Keratinocyte (primary cell): ENCODE data around the gene NTHL1. TPM values are rescaled to one million over a fixed set of nuclear protein-coding genes. Genes with fewer than 3 reads are reported as not detected.

Experiments used
- DNase-seq: peaks from one replicate; pipeline ENCODE4 v3.0.0-alpha.2; 2011; ENCODE audit warnings: low read depth, missing footprints, low spot score
- FAIRE-seq: peaks from 2 replicates; lab custom pipeline; 2011; peaks lifted over from hg19 to GRCh38; lab: Jason Lieb, UNC
- H2AFZ ChIP-seq: 2 replicates; pipeline ENCODE4 v1.6.0; 2012; ENCODE audit warnings: low read length, control low read depth, inconsistent platforms; ENCODE audit not compliant: control insufficient read depth
- H3K27ac ChIP-seq: 2 replicates; pipeline ENCODE4 v1.5.1; 2011; ENCODE audit warnings: low read length; ENCODE audit not compliant: control insufficient read depth, insufficient read depth
- H3K27me3 ChIP-seq: 3 replicates; pipeline ENCODE4 v1.6.0; 2011; ENCODE audit warnings: low read length; ENCODE audit not compliant: control insufficient read depth, insufficient read depth; ENCODE audit errors: extremely low read depth
- H3K36me3 ChIP-seq, 2 experiments: 2 replicates in 1 of 2; 3 replicates in 1 of 2; pipeline ENCODE4 v1.5.1; 2011; ENCODE audit warnings: low read length in 2 of 2, mild to moderate bottlenecking in 1 of 2; ENCODE audit not compliant: control insufficient read depth in 2 of 2, insufficient read depth in 2 of 2; ENCODE audit errors: extremely low read depth in 1 of 2
- H3K4me1 ChIP-seq: 3 replicates; pipeline ENCODE4 v1.5.1; 2011; ENCODE audit warnings: low read length; ENCODE audit not compliant: control insufficient read depth, insufficient read depth; ENCODE audit errors: extremely low read depth
- H3K4me2 ChIP-seq: 3 replicates; pipeline ENCODE4 v1.6.0; 2011; ENCODE audit warnings: low read depth, low read length; ENCODE audit not compliant: control insufficient read depth, insufficient read depth; ENCODE audit errors: extremely low read depth
- H3K4me3 ChIP-seq, 3 experiments: fragments of 200-600 bp in 1 of 3; sonication (generic) in 1 of 3; 2 replicates in 2 of 3; 3 replicates in 1 of 3; pipeline ENCODE4 v1.5.1; 2011 to 2016; ENCODE audit warnings: low read length in 3 of 3, mild to moderate bottlenecking in 3 of 3, control low read depth in 2 of 3, inconsistent platforms in 1 of 3, low read depth in 1 of 3, mixed read lengths in 1 of 3, mixed run types in 1 of 3, moderate library complexity in 1 of 3; ENCODE audit not compliant: control insufficient read depth in 2 of 3, insufficient read depth in 2 of 3; ENCODE audit errors: extremely low read depth in 1 of 3
- H3K79me2 ChIP-seq: 2 replicates; pipeline ENCODE4 v1.6.0; 2012; ENCODE audit warnings: low read length; ENCODE audit not compliant: control insufficient read depth, insufficient read depth
- H3K9ac ChIP-seq: 3 replicates; pipeline ENCODE4 v1.6.0; 2011; ENCODE audit warnings: low read length; ENCODE audit not compliant: control insufficient read depth, insufficient read depth; ENCODE audit errors: extremely low read depth
- H3K9me1 ChIP-seq: 3 replicates; pipeline ENCODE4 v1.6.0; 2011; ENCODE audit warnings: low read length; ENCODE audit not compliant: control insufficient read depth, insufficient read depth; ENCODE audit errors: extremely low read depth
- H3K9me3 ChIP-seq: 2 replicates; pipeline ENCODE4 v1.5.1; 2012; ENCODE audit warnings: low read depth, low read length; ENCODE audit not compliant: control insufficient read depth
- H4K20me1 ChIP-seq: 3 replicates; pipeline ENCODE4 v1.6.0; 2011; ENCODE audit warnings: low read length; ENCODE audit not compliant: control insufficient read depth, insufficient read depth; ENCODE audit errors: extremely low read depth
- EZH2 ChIP-seq: IDR thresholded peaks from one replicate; pipeline ENCODE4 v1.6.1; 2012; ENCODE audit warnings: inconsistent platforms, mild to moderate bottlenecking, low read length, moderate library complexity
- dilution Hi-C: fragments of 300-500 bp; cut with MboI; formaldehyde crosslinking; loops from one replicate; pipeline ENCODE4 v1.7.0; 2020; ENCODE audit warnings: low sequenced_read_pairs; ENCODE audit not compliant: extremely low pct_ligation_motif_present
- polyA plus RNA-seq, 5 experiments: library from polyadenylated mRNA; depleted of rRNA in 3 of 5; stranded (reverse) in 3 of 5; stranded (forward) in 1 of 5; unstranded in 1 of 5; fragments of >200 nt; gene quantifications; 1 replicate in 1 of 5; 2 replicates in 3 of 5; 3 replicates in 1 of 5; pipeline versions ENCODE4 v1.2.1 to v1.2.3, GENCODE V29; 2011 to 2012; ENCODE audit warnings: missing spikeins in 2 of 5, low read depth in 1 of 5, low replicate concordance in 1 of 5
- TF ChIP-seq, protein P1 (sequence below), 3 experiments: IDR thresholded peaks in 1 of 3; conservative IDR thresholded peaks in 1 of 3; optimal IDR thresholded peaks in 1 of 3; 2 replicates in 2 of 3; 3 replicates in 1 of 3; pipeline versions ENCODE3 to v1.5.1; 2011; ENCODE audit warnings: low read length in 3 of 3, mild to moderate bottlenecking in 3 of 3, moderate library complexity in 2 of 3, control low read depth in 1 of 3, inconsistent platforms in 1 of 3; ENCODE audit not compliant: insufficient read depth in 2 of 3; ENCODE audit errors: extremely low read depth in 1 of 3

NTHL1 gene
- polyA plus RNA-seq, 1 donor (not counting 4 experiments of a cell fraction or from before 2014, with no cell fraction given) = 8.5 TPM

DNA sequence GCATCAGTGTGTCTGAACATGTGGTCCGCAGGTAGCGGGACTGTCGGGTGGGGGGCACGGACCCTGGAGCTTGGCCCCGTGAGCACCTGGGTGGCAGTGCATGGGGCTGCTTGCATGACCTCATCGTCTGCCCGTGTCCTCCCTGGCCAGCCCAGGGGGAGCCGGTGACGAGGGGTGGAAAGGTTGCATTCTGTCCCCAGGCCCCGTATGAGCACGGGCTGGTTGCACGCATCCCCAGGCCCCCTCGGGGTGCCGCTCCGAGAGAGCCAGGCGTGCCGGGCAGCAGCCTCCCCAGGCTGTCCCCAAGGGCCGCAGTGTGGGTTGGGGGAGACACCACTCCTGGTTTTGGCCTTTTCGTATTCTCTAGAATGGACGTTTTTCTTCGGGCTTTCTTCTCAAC, 30.1 kb upstream of the NTHL1 start:
- no peaks in the 10 kb centered on the region for H3K27me3 ChIP-seq
- H3K4me1 ChIP-seq = peaks cover 15% of the 10 kb centered on the region
- no peaks in the 10 kb centered on the region for H4K20me1 ChIP-seq
- no peak overlapping the region for H3K4me2 ChIP-seq
- H2AFZ ChIP-seq = no peak overlapping the region
- dilution Hi-C loops = no loop called here
- TF ChIP-seq, protein P1, sequence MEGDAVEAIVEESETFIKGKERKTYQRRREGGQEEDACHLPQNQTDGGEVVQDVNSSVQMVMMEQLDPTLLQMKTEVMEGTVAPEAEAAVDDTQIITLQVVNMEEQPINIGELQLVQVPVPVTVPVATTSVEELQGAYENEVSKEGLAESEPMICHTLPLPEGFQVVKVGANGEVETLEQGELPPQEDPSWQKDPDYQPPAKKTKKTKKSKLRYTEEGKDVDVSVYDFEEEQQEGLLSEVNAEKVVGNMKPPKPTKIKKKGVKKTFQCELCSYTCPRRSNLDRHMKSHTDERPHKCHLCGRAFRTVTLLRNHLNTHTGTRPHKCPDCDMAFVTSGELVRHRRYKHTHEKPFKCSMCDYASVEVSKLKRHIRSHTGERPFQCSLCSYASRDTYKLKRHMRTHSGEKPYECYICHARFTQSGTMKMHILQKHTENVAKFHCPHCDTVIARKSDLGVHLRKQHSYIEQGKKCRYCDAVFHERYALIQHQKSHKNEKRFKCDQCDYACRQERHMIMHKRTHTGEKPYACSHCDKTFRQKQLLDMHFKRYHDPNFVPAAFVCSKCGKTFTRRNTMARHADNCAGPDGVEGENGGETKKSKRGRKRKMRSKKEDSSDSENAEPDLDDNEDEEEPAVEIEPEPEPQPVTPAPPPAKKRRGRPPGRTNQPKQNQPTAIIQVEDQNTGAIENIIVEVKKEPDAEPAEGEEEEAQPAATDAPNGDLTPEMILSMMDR (optimal IDR thresholded peaks at IDR 0.05 in 1 of 3, IDR thresholded peaks at IDR 0.05 in 1 of 3, conservative IDR thresholded peaks at IDR 0.05 in 1 of 3; ENCODE audit: extremely low read depth in 1 of 3, insufficient read depth in 2 of 3, low read length in 3 of 3) = no peak
- no peak for TF ChIP-seq EZH2
- no peak overlapping the region for H3K27ac ChIP-seq
- no peak overlapping the region for H3K4me3 ChIP-seq
- H3K9ac ChIP-seq = no peak overlapping the region
- no peaks in the 10 kb centered on the region for H3K9me1 ChIP-seq
- H3K79me2 ChIP-seq = no peaks in the 10 kb centered on the region
- H3K36me3 ChIP-seq = peaks cover 29 to 32% of the 10 kb centered on the region in 2 experiments
- H3K9me3 ChIP-seq = no peaks in the 10 kb centered on the region
- DNase-seq (no peak), FAIRE-seq (no peak)

DNA sequence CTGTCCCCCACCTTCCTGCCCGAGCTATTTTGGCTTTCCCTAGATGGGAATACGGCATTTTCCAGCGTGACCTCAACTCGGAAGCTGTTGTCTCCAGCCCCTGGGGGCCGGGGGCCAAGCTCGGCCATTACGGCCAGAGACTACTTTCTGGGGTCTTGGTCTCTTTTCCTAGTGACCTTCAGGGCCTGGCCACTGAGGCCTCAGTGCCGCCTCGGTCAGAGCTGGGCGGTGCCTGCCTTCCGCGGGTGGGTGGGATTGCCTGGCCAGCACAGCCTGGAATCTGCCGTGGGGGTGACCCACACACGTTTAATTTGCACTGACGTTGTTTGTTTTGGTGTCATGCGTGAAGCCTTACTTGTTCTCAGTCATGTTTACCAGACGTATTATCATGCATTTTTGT, 29.4 kb upstream of the NTHL1 start:
- no peak for DNase-seq
- no peak for TF ChIP-seq EZH2
- TF ChIP-seq, protein P1 (optimal IDR thresholded peaks at IDR 0.05 in 1 of 3, IDR thresholded peaks at IDR 0.05 in 1 of 3, conservative IDR thresholded peaks at IDR 0.05 in 1 of 3; ENCODE audit: extremely low read depth in 1 of 3, insufficient read depth in 2 of 3, low read length in 3 of 3) = no peak

More for the DNA sequence above, 29.4 kb upstream of the NTHL1 start:
- Histone ChIP-seq H3K4me3 (no peak overlapping the region), H3K27ac (no peak overlapping the region), H3K79me2 (no peaks in the 10 kb centered on the region), H4K20me1 (no peaks in the 10 kb centered on the region), H2AFZ (no peak overlapping the region), H3K9ac (no peak overlapping the region), H3K9me1 (no peaks in the 10 kb centered on the region), H3K27me3 (no peaks in the 10 kb centered on the region), H3K36me3 (peaks cover 26 to 32% of the 10 kb centered on the region in 2 experiments), H3K4me1 (peaks cover 15% of the 10 kb centered on the region), H3K4me2 (no peak overlapping the region), H3K9me3 (no peaks in the 10 kb centered on the region)
- dilution Hi-C loops = no loop called here
- FAIRE-seq = no peak
